ENCODE data around the gene CHPT1.

- no peak for TF ChIP-seq CTCF (IDR thresholded peaks at IDR 0.05)
- TF ChIP-seq EZH2phosphoT487 (IDR thresholded peaks at IDR 0.05), result no peak
Observed at GRCh38 chr12:101737476-101737875, 40.0 kb downstream of the CHPT1 start.
